ENCODE data around the gene TSN.
"Not testable (repeated sequence)": the region's sequence is repeated elsewhere in the genome, so short reads cannot be mapped to it uniquely, and the experiment has no call there.

The TSN gene

GRCh38 chr2:121755237-121756111 is at the start of gene TSN:
TSN (plus strand) TSS chr2:121755651; CDS start chr2:121755780, 129 bp downstream.
- peak; percentile 98 for DNase-seq

- DNase-seq, result no peak
Measured at GRCh38 chr2:121705958-121706357, 49.5 kb upstream of the TSN start.

GRCh38 chr2:121707344-121707919 is 48.0 kb upstream of the TSN start:
- DNase-seq, result no peak

- DNase-seq, result no peak
Measured at GRCh38 chr2:121707920-121708361, 47.5 kb upstream of the TSN start.

GRCh38 chr2:121709776-121710469 is 45.5 kb upstream of the TSN start:
- DNase-seq, result no peak

GRCh38 chr2:121710470-121711170 is 44.8 kb upstream of the TSN start:
- DNase-seq, result no peak

- not testable (repeated sequence) for DNase-seq
Measured at GRCh38 chr2:121711481-121711880, 44.0 kb upstream of the TSN start.

- no peak for DNase-seq
Measured at GRCh38 chr2:121716126-121716525, 39.3 kb upstream of the TSN start.

- no peak for DNase-seq
Measured at GRCh38 chr2:121717529-121717928, 37.9 kb upstream of the TSN start.

- DNase-seq, result peak; percentile 51
Measured at GRCh38 chr2:121721926-121722325, 33.5 kb upstream of the TSN start.

- peak; percentile 69 for DNase-seq
Measured at GRCh38 chr2:121722479-121722878, 33.0 kb upstream of the TSN start.

- DNase-seq, result no peak
Measured at GRCh38 chr2:121723316-121723715, 32.1 kb upstream of the TSN start.

- DNase-seq, result no peak
Measured at GRCh38 chr2:121727332-121727731, 28.1 kb upstream of the TSN start.

- DNase-seq, result no peak
Measured at GRCh38 chr2:121727950-121728349, 27.5 kb upstream of the TSN start.

- no peak for DNase-seq
Measured at GRCh38 chr2:121731366-121731765, 24.1 kb upstream of the TSN start.

- DNase-seq, result not testable (repeated sequence)
Measured at GRCh38 chr2:121734544-121734943, 20.9 kb upstream of the TSN start.

GRCh38 chr2:121735518-121736074 is 19.9 kb upstream of the TSN start:
- DNase-seq, result no peak

- DNase-seq, result no peak
Measured at GRCh38 chr2:121736140-121736461, 19.4 kb upstream of the TSN start.

GRCh38 chr2:121736462-121737336 is 18.8 kb upstream of the TSN start, which contains the start of gene NIFK:
NIFK (minus strand) TSS chr2:121736875; CDS start chr2:121736850, 25 bp downstream.
- peak; percentile 100 for DNase-seq

GRCh38 chr2:121740973-121741372 is 14.5 kb upstream of the TSN start:
- DNase-seq, result no peak

- DNase-seq, result no peak
Measured at GRCh38 chr2:121741450-121741849, 14.0 kb upstream of the TSN start.
